NCI-H187 treated with DMSO at 0.1 percent for 48 hours (cell line): Measurements from ENCODE around the gene DPP6.
"Not testable (repeated sequence)": the region's sequence is repeated elsewhere in the genome, so short reads cannot be mapped to it uniquely, and the experiment has no call there.

Experiments
- DNase-seq: peaks from one replicate; lab custom pipeline; 2025; lab: John Stamatoyannopoulos, UW

Gene DPP6

DNA sequence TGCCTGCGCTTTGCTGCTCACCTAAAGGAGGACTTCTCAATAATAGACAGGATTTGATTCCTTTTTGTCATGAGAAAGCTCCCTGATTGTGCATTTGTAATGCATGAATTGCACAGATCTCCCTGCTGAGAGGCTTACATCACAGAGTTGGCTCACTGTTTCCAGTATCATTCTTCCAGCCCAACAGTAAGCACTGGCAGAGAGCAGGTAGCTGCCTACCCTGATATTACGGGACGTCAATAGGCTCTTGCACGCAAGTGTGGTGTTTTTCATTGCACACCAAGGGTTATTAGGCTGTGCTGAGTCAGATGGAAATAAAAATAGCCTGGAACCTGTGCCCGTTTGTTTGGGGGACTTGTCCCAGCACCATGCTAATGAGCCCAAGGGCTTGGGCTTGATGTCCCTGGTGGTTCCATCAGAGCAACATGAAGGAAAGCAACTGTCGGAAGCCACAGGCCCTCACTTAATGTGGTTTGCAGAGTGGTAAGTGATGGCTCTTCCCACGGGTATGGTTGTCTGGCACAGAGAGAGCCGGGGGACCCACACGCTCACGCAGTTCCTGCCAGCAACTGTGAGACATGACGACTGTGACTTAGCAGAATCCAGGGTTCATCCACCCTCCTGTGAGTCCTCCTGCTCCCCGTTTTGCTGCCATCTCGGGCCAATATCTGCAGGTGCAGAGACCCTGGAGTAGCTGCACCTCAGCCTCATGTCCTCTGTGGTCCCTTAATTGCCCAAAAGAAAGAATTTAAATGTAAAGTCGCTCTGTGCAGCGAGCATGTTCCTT, 20.4 kb downstream of the DPP6 start:
- not testable (repeated sequence) for DNase-seq

DNA sequence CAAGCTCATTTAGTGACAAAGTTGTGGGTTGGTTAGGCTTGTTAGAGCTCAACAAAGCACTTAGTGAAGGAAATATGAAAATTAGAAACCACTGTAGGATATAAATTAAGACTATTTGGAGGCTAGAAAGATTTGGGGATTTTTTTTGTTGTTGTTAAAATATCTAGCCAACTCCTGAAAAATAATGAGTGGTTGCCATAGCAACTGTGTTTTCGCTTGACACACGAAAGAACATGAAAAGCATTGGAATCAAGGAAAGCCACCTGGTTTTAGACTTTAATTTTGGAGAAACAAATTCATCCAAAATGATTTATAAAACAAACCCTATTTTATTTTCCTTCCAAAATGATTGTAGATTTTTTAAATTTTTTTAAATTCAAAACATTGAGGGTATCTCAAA, 26.3 kb downstream of the DPP6 start:
- DNase-seq = not testable (repeated sequence)

DNA sequence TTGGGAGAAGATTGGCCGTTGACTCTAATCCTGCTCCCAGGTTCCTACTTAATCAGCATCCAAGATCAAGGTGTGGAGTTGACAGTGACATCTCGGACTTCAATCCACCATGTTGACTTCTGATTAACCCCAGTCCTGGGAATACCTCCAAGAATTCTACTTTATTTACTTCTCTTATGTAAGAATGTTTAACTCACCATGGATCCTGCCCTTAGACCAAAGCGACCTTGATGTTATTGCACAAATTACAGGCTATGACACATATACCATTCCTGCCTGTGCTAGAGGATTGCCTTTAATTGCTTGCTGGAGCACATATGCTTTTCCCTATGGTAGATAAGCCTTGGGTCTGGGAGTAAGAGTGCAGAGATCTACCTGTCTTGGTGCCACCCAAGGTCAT, 28.1 kb downstream of the DPP6 start:
- DNase-seq = not testable (repeated sequence)

DNA sequence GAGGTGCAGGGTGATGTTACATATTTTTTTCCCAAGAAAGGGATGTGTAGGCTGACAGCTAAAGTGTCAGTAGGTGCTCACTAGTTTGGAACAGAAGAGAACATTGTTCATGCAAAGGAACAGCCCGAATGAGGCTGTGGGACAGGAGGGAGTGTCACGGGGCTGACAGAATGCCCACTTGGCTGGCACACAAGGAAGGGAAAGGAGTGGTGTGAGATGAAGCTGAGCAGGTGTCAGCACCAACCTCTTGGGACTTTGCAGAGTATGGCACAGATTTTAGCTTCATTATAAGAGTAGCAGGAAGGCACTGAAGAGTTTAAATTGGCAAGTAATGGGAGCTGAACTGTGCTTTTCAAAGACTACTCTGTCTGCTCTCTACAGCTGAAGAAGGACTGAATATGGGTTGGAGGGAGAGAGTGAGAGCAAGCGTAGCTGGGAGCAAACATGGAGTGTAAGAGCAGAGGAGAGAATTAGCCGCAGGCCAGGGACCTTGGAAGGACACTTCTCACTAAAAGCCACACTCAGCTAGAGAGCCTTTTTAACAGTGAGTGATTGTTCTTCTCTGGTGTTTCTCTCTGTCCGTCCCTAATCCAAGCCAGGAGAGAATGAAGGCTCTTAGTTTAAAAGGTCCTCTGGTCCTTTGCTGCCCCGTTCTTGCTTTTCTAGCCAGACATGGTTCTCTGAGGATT, 35.0 kb downstream of the DPP6 start:
- not testable (repeated sequence) for DNase-seq

DNA sequence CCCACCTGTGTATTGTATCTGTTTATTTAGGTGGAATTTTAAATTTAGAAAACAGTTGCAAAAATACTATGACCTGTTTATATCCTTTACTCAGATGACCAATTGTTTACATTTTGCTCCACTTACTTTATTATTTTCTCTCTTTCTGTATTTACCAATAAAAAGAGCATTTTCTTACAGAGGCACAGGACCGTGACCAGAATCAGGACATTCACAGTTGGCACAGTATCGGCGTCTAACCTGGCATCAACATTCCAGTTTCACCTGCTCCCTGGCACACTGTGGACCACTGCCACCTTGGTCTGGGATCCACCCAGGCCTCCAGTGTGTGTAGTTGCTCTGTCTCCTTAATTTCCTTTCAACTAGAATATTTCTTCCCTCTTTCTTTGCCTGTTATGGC, 39.9 kb downstream of the DPP6 start:
- DNase-seq = not testable (repeated sequence)

DNA sequence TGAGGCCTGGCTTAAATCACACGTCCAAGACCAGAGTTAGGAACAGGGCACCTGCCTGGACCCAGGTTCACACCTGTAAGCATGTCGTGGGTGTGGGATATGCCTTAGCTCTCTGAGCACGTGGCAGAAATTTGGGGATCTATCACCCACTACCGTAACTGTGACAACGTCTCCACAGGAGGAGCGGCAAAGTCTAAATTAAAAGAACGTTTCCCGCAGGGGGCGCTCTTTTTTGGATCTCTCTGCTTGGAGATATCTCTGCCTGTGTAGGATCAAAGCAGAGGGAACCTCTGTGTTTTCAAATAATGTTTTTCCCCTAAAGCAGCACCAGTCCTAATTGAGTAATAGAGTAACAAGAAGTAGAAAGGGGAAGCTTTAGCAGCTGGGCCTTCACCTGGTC, 43.0 kb downstream of the DPP6 start:
- not testable (repeated sequence) for DNase-seq

DNA sequence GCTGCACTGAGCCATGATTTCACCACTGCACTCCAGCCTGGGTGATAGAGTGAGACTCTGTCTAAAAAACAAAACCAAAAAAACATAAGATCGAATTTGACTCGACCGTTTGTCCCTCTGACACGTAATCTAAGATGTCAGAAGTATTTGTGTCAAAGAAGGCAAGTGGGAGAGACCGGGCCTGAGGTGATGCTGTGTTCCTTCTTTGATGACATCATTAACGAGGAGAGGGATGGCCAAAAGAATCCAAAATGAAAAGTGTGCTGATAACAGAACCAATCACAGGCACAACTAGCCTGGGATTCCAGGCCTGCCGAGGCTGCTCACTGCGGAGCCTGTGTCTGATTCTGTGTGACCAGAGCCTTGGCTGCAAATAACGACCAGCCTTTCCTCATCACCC, 52.9 kb downstream of the DPP6 start:
- DNase-seq = not testable (repeated sequence)

DNA sequence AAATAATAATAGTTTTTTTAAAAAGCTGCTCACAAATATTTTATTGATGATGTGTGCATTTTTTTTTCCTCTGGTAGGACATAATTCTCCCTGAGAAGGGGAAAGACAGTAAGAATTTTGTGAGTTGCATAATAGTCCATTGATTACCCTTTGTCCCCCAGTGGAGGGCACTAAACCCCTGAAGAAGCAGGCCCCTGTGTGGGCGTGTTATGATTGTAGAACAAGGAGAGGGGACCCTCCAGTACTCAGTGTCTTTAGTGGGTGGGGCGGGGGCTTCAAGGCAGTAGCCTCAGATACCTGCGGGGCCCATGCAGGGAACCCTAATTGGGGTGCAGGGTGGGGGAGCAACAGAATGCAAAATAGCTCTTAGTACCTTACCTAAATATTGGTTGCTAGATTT, 57.4 kb downstream of the DPP6 start:
- not testable (repeated sequence) for DNase-seq

DNA sequence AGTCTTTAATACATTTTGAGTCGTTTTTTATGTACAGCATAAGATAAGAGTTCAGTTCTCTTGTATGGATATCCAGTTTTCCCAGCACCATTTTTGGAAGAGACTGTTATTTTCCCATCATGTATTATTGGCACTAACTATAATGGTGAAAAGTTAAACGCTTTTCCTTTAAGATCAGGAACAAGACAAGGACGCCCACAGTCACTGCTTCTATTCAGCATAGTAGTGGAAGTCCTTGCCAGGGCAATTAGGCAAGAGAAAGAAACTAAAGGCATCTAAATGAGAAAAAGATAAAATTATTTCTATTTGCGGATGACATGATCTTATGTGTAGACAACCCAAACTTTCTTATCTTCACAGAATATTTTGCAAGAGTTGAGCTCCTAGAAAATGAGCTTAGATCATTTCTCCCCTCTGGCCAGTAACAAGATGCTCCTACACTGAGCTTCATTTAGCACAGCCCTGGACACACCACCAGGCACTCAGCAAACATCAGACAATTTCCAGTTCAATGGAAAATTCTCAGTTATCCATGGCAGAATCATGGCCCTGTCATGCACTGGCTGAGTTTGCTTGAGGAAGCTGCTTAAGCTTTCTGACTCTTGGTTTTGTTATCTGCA, 61.6 kb downstream of the DPP6 start:
- DNase-seq = not testable (repeated sequence)

DNA sequence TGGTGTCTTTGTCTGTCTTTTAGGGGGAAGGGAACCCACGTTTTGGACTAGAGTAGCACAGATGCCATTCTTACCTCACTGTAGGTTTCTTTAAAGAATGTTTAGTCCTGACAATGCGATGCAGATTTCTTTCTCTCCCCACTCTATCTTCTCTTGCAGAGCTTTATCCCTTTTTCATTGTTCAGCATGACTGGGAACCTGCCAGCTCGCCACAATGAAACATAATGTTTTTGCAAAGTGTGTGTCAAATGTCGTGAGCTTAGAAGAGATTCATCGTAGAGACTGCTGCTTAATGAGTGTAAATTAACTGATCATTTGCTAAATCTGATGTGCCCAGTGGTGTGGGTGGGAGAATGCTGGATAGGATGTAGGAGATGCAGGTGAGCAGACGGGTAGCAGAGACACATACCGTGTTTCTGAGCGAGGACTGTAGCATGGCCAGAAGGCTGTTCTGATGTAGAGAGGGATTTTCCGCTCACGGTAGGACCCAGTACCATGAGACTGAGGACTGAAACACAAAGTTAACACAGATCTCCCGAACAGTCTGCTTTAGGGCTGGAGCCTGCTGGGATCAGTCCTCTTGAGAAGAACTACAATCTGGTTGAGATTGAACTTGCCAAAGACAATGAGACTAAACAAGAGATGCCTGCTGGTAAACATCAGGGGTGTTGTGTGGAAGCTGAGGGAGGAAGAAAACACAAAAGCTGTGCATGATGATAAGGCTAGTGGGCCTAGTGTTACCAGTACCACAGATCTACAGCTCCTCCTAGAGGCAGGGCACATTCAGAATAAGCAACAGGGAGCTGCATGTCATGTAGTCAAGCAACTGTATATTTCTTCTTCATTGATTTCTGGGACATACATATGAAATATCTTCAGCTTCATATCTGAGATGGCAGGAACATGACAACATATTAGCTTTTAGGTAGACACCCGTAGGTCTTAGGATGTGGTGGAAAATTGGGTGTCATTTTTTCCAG, 65.5 kb downstream of the DPP6 start:
- DNase-seq = not testable (repeated sequence)

DNA sequence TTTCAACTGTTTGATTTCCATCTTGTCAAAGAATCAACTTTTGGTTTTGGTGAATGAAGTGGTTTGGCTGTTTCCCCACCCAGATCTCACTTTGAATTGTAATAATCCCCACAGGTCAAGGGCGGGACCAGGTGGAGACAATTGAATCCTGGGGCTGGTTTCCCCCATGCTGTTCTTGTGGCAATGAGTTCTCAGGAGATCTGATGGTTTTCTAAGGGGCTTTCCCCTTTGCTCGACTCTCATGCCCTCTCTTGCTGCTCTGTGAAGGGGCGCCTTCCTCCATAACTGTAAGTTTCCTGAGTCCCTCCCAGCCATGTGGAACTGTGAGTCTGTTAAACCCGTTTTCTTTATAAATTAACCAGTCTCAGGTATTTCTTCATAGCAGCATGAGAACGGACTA, 68.6 kb downstream of the DPP6 start:
- not testable (repeated sequence) for DNase-seq

DNA sequence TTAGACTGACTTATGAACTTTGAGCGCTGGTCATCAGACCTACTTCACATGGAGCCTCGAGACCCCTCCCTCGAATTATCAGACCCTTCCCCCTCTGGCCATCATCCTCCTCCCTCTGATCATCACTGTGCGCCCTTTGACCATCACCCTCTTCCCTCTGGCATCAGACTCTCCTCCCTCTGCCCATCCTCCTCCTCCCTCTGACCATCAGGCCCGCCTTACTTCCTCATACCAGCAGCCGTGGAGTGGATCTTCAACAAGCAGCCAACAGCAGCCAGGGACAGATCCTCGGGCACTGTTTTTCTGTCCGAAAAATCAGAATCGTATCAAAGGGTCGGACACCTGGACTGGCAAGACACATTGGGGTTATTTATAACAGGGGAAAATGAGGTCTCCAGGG, 70.5 kb downstream of the DPP6 start:
- DNase-seq = not testable (repeated sequence)

DNA sequence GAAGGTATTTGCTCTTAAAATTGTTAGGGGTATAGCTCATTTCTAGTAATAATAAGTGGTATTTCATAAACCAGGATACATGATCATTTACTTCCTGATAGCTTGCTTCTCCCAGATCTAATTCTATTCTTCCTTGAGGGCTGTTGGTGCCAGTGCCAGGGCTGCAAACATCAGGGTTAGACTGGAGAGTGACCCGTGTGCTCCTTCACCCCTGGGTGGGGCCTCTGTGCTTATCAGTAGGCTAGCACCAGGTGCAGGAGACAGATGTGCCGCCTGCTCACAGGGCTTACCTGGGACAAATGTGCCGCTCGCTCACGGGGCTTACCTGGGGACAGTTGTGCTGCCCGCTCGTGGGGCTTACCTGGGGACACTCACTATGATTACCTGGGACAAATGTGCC, 71.2 kb downstream of the DPP6 start:
- DNase-seq = not testable (repeated sequence)

DNA sequence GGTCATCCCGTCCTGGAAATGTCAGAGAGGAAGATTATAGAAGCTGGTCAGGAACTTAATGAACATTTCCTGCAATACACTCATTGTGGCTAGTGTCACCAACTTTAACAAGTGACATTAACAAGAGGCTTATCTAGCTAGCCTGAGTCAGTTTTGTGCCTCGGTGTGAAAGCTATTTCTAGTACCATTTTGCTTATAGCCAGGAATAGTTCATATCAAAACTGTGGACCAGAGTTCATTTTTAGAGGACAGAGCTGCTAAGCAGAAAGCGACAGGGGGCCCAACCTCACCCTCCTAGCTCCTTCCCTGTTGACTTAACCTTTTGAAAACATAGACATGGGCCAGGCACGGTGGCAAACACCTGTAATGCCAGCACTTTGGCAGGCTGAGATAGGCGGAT, 76.9 kb downstream of the DPP6 start:
- not testable (repeated sequence) for DNase-seq

DNA sequence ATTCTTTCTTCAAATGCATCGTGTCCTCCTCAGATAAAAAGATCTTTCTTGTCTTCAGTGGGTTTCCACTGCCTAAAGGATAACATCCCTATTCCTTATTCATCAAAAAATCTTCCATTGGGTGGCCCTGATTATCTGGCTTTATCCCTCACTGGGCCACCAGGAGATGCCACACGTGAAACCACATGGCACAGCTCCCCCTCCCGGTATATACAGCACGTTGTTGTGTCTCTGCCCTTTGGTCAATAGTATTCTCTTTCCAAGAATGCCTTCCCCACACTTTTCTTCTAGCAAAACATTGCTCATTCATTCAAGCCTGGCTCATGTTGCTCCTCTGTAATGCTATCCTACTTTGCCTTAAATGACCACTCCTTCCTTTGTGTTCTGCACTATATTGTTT, 80.4 kb downstream of the DPP6 start:
- not testable (repeated sequence) for DNase-seq

DNA sequence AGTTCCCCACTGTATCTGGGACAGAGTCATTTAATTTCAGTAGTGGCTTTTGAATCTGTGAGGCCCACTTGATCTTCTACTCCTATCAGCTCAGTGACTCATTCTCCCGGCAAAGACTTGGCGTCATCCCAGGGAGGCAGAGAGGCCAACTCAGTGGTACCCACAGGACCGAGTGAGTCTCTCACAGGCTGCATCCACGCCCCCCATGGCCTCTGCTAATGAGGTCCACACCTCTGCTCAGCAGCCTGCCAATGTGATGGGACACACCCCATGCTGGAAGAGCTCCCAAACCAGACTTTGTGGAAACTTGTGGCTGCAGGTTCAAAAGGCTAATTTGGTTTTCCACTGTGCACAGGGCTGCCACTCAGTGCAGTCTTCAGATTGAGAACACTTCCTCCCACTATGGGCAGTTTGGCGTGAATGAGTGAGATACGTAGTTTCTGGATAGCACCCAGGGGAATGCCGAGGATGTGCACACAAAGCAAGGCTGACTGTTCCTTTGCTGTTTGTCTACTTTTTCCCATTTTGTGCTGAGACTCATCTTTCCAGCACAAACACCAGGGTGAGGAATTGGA, 81.6 kb downstream of the DPP6 start:
- not testable (repeated sequence) for DNase-seq

DNA sequence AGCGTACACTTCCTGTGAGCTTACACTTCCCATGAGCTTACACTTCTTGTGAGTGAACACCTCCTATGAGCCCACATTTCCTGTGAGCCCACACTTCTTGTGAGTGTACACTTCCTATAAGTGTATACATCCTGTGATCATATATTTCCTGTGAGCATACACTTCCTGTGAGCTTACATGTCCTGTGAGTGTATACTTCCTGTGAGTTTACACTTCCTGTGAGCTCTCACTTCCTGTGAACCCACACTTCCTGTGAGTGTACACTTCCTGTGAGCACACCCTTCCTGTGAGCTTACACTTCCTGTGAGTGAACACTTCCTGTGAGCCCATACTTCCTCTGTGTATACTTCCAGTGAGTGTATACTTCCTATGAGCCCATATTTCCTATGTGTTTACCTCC, 82.5 kb downstream of the DPP6 start:
- DNase-seq = not testable (repeated sequence)

DNA sequence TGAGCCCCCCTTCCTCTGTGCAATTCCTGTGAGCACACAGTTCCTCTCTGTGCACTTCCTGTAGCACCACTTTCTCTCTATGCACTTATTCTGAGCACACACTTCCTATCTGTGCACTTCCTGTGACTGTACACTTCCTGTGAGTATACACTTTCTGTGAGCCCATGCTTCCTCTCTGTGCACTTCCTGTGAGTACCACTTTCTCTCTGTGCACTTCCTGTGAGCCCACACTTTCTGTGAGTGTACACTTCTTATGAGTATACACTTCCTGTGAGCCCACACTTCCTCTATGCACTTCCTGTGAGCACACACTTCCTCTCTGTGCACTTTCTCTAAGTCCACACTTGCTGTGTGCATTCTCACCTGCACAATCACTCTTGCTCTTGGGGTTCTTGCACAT, 83.4 kb downstream of the DPP6 start:
- not testable (repeated sequence) for DNase-seq

DNA sequence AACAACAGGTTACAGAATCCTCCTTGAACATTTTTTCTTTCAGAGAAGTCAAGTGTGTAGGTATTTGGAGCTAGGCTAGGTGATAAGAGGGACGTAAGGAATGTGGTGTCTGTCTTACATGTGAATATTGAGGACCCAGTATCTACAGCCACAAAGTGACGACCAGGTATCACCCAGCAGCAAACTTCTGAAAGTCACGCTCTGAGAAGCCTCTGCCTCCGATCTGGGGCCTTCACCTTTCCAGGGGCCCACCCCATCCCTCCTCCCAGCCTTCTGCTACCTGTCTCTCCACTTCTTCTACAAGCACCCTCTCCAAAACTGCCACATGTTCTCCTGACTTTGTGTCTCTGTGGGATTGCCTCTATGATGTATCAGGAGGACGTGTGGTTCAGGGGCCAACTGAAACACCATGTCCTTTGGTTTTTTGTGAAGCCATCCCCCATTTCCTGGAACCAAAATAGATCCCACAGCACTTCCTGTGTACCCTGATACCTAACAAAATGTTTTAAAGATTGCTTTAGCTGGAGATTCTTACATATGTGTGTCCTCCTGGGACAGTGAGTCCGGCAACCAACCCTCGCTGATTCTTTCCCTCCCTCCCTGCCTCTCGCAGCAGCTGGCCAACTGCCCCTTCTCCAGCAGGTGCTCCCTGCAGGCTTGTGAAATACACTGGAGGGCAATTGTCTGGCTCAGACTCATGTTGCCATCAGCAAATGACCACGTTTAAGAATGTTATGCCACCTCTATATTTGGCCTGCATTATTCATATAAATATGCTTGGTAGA, 93.9 kb downstream of the DPP6 start:
- not testable (repeated sequence) for DNase-seq

DNA sequence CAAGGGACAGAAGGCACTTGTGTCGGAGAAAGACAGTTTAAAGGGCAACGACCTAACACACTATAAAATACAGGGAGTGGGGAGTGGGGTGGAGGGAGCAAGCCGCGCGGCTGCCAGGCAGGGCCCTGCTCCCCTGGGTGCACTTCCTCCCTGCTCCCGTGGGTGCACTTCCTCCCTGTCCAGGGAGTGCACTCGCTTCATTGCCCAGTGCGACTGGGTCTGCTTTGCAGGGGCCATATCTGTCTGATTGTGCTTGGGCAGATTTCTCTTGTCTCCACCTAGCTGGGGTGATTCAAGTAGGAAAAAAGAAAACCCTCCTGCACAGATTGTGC, 94.5 kb downstream of the DPP6 start:
- not testable (repeated sequence) for DNase-seq
